ENCODE data around the gene HNRNPA1. TPM values are rescaled to one million over a fixed set of nuclear protein-coding genes. Genes with fewer than 3 reads are reported as not detected.

Gene HNRNPA1
- total and polyA plus RNA-seq, 9 of the 15 experiments (the other 6 are each of a cell fraction or from before 2014, with no cell fraction given) = 1,166 to 2,703 (median 1,815) TPM

DNA sequence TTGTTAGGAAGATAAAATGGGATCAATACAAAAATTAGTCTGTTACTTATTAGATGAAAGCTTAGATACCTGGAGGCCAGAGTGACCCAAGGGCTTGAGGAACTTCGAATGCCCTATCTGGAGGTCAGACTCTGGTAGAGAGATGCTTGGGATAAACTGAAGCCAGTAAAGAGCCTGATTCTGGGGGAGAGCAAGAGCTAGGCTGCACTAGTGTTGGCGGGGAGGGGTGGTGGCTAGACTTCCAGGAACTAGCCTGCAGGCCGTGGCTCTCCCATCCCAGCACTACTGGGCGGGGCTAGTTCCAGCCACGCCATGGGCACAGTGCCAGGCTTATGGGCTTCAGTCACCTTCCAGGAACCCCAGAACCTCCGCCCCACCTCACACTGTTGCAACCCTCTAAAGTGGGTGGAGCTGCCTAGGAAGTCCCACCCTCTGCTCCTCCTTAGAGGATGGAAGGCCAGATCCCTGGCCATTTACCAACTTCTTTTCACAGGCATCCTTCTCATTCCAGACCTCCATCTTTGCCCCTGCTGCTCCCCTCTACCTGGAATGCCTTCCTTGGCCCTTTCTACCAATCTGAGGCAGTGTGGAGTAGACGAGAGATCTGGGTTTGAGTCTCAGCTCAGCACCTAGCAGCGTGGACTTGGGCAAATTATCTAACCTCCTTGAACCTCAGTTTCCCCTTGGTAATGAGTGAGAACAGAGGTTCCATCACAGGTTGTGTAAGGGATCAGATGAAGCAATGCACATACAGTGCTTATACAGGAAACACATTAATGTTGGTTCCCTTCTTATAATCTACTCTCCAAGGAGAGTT, 26.6 kb downstream of the HNRNPA1 start (continued):
- TF ChIP-seq, protein P1, sequence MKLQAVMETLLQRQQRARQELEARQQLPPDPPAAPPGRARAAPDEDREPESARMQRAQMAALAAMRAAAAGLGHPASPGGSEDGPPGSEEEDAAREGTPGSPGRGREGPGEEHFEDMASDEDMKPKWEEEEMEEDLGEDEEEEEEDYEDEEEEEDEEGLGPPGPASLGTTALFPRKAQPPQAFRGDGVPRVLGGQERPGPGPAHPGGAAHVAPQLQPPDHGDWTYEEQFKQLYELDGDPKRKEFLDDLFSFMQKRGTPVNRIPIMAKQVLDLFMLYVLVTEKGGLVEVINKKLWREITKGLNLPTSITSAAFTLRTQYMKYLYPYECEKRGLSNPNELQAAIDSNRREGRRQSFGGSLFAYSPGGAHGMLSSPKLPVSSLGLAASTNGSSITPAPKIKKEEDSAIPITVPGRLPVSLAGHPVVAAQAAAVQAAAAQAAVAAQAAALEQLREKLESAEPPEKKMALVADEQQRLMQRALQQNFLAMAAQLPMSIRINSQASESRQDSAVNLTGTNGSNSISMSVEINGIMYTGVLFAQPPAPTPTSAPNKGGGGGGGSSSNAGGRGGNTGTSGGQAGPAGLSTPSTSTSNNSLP (IDR thresholded peaks at IDR 0.05; ENCODE audit: borderline replicate concordance, low read depth, low read length) = 0 out of 2 replicates have a peak, but pooled peaks have one; percentile 42
- TF ChIP-seq RBBP5 (IDR thresholded peaks at IDR 0.05; ENCODE audit: borderline replicate concordance, insufficient read depth, low read length, poor library complexity, severe bottlenecking) (peak; percentile 49), MTA1 (IDR thresholded peaks at IDR 0.05; ENCODE audit: borderline replicate concordance) (peak; percentile 44; the same call in 1 of the 2 replicates), ZKSCAN3 (CRISPR knock-in tag; IDR thresholded peaks at IDR 0.05) (no peak), MYC (IDR thresholded peaks at IDR 0.05; ENCODE audit: low read depth, low read length) (peak; percentile 77), MYC (CRISPR knock-in tag; IDR thresholded peaks at IDR 0.05; ENCODE audit: borderline replicate concordance, low read depth) (no peak), MTA3 (IDR thresholded peaks at IDR 0.05; ENCODE audit: borderline replicate concordance) (peak; percentile 93), TCF3 (CRISPR knock-in tag; IDR thresholded peaks at IDR 0.05) (peak; percentile 63), RHOXF2B (CRISPR knock-in tag; conservative IDR thresholded peaks at IDR 0.05) (no peak), RAD21 (CRISPR knock-in tag; conservative IDR thresholded peaks at IDR 0.05 in 1 of 2, IDR thresholded peaks at IDR 0.05 in 1 of 2) (peak in 1 of 2 experiments; percentile 12; a peak in 1 of 4 replicates), HNRNPLL (IDR thresholded peaks at IDR 0.05; ENCODE audit: low read depth, low read length, poor library complexity, severe bottlenecking) (no peak), RNF2 (IDR thresholded peaks at IDR 0.05) (peak; percentile 66; the same call in 1 of the 2 replicates), FOSL1 (tag; conservative IDR thresholded peaks at IDR 0.05) (0 out of 2 replicates have a peak, but pooled peaks have one; percentile 30), POLR2B (IDR thresholded peaks at IDR 0.05; ENCODE audit: low read depth, partially characterized antibody) (peak; percentile 44), MAZ (CRISPR knock-in tag; conservative IDR thresholded peaks at IDR 0.05 in 1 of 2, IDR thresholded peaks at IDR 0.05 in 1 of 2) (peak in 1 of 2 experiments; percentile 86; a peak in 3 of 4 replicates), CHD2 (IDR thresholded peaks at IDR 0.05; ENCODE audit: low read depth, low read length) (0 out of 2 replicates have a peak, but pooled peaks have one; percentile 19), RAD51 (IDR thresholded peaks at IDR 0.05; ENCODE audit: borderline replicate concordance, low read depth) (no peak), TAF1 (IDR thresholded peaks at IDR 0.05; ENCODE audit: control insufficient read depth, extremely low read depth, insufficient read depth, low read length, severe bottlenecking) (peak; percentile 41), CBFA2T3 (IDR thresholded peaks at IDR 0.05) (peak; percentile 58), ZKSCAN1 (IDR thresholded peaks at IDR 0.05; ENCODE audit: low read depth, low read length) (peak; percentile 57; the same call in 1 of the 2 replicates), SPI1 (IDR thresholded peaks at IDR 0.05; ENCODE audit: borderline replicate concordance, low read depth, low read length) (0 out of 2 replicates have a peak, but pooled peaks have one; percentile 5), SOX6 (IDR thresholded peaks at IDR 0.05) (peak; percentile 78)
- TF ChIP-seq, protein P2, sequence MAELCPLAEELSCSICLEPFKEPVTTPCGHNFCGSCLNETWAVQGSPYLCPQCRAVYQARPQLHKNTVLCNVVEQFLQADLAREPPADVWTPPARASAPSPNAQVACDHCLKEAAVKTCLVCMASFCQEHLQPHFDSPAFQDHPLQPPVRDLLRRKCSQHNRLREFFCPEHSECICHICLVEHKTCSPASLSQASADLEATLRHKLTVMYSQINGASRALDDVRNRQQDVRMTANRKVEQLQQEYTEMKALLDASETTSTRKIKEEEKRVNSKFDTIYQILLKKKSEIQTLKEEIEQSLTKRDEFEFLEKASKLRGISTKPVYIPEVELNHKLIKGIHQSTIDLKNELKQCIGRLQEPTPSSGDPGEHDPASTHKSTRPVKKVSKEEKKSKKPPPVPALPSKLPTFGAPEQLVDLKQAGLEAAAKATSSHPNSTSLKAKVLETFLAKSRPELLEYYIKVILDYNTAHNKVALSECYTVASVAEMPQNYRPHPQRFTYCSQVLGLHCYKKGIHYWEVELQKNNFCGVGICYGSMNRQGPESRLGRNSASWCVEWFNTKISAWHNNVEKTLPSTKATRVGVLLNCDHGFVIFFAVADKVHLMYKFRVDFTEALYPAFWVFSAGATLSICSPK (IDR thresholded peaks at IDR 0.05; ENCODE audit: borderline replicate concordance) = no peak
- TF ChIP-seq, protein P3, sequence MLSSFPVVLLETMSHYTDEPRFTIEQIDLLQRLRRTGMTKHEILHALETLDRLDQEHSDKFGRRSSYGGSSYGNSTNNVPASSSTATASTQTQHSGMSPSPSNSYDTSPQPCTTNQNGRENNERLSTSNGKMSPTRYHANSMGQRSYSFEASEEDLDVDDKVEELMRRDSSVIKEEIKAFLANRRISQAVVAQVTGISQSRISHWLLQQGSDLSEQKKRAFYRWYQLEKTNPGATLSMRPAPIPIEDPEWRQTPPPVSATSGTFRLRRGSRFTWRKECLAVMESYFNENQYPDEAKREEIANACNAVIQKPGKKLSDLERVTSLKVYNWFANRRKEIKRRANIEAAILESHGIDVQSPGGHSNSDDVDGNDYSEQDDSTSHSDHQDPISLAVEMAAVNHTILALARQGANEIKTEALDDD (IDR thresholded peaks at IDR 0.05) = peak; percentile 88

Measured in K562 (cell line).